D721Med (cell line): ENCODE results near the gene KLK13.

Experiments
- DNase-seq: peaks from one replicate; pipeline ENCODE4 v3.0.0; 2011; ENCODE audit warnings: low spot score; ENCODE audit not compliant: insufficient read length
- FAIRE-seq: peaks from 2 replicates; lab custom pipeline; 2011; peaks lifted over from hg19 to GRCh38; lab: Jason Lieb, UNC
- TF ChIP-seq, protein P1 (sequence below): IDR thresholded peaks from 2 replicates; pipeline ENCODE4 v1.5.1; 2012; ENCODE audit warnings: mild to moderate bottlenecking, control low read depth; ENCODE audit not compliant: insufficient read depth; ENCODE audit errors: missing control alignments

The KLK13 gene

DNA sequence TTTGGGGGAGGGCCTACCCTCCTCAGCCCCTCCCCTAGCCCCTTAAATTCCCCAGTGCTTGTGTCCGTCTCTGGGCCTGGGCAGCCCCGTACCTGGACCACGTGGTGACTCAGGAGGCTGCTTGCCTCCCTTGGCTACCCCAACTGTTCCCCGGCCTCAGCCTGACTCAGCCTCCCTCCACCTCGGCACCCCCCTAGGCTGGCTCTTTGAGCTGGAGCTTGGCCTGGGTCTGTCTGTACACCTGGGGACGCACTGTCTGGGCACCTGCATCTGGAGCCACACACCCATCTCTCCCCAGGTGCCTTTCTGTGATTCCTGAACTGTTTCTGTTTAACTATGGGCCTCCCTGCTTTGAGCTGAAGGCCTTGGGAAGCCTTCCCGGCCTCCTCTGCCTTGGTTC lies 19.6 kb upstream of the KLK13 start:
- no peak for DNase-seq
- TF ChIP-seq, protein P1, sequence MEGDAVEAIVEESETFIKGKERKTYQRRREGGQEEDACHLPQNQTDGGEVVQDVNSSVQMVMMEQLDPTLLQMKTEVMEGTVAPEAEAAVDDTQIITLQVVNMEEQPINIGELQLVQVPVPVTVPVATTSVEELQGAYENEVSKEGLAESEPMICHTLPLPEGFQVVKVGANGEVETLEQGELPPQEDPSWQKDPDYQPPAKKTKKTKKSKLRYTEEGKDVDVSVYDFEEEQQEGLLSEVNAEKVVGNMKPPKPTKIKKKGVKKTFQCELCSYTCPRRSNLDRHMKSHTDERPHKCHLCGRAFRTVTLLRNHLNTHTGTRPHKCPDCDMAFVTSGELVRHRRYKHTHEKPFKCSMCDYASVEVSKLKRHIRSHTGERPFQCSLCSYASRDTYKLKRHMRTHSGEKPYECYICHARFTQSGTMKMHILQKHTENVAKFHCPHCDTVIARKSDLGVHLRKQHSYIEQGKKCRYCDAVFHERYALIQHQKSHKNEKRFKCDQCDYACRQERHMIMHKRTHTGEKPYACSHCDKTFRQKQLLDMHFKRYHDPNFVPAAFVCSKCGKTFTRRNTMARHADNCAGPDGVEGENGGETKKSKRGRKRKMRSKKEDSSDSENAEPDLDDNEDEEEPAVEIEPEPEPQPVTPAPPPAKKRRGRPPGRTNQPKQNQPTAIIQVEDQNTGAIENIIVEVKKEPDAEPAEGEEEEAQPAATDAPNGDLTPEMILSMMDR, result no peak
- no peak for FAIRE-seq

DNA sequence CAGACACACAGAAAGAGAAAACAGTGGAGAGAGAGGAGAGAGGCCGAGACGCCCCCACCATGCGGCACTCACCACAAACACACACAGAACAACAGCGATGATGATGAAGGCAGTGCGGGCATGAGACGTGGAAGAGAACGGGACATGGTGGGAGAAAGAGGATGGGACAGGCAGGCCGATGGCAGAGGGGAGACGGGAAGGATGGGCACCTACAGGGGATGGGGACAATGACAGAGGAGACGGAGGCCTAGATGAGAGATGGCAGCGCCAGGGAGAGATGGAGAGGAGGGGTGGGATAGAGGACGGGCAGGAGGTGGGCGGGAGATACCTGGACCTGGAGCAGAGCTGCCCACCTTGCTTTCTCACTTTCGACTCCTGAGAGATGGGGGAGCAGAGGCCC lies 18.9 kb upstream of the KLK13 start:
- DNase-seq (no peak), FAIRE-seq (no peak)
- TF ChIP-seq, protein P1, result no peak

DNA sequence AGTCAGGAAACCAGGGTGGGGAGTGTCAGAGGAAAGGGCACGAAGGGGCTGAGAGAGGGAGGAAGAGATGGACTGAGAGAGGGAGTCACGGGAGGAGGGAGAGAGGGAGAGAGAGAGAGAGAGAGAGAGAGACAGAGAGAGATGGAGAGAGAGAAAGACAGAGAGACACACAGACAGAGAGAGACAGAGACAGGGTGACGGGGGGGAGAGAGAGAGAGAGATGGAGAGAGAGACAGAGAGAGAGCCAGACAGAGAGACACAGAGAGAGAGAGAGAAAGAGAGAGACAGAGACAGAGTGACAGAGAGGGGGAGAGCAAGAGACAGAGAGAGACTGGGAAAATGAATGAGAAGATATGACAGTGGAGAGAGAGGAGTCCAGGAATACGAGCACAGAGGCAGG lies 18.3 kb upstream of the KLK13 start:
- DNase-seq (no peak), FAIRE-seq (no peak)
- TF ChIP-seq, protein P1, result no peak

DNA sequence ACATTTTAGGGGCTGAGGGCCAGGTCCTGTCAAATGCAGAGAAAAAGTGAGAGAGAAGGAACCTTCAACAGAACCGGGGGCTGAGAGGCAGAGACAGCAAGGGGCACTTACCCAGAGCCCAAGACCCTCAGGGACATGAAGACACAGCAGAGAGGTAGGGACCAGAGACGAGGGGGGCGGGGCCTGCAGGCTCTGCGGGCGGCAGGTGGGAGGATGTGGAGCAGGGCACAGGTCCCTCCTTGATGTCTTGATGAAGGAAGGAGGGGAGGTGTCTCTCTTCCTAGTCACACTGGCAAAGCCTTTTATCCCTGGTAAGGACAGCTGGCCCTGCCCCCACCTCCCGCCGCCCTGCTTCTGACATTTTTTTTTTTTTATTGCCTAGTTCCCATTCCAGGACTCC lies 17.7 kb upstream of the KLK13 start, which contains the start of gene KLK14:
Gene KLK14 (minus strand): TSS at position 277 of the 400 bp plus-strand sequence. CDS start 273 bp downstream, at position 4.
- no peak for FAIRE-seq
- TF ChIP-seq, protein P1, result no peak
- no peak for DNase-seq

DNA sequence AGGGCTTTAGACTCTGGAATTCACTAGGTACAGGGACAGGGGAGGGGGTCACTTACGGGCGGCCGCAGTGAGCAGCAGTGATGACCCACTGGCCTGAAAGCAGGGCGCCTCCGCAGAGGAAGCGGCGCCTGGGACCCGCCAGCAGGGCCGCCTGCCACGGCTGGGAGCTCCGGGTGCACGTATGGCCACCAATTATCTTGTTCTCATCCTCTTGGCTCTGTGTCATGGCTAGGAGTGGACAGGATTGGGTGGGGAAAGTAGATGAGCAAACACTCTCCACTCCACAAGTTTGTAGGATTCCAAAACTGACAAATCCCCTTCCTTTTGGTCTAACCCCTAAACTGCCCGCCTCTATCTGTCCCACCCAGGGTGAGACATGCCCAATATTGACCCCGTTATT lies 16.6 kb upstream of the KLK13 start:
- no peak for FAIRE-seq
- no peak for DNase-seq
- TF ChIP-seq, protein P1, result no peak

DNA sequence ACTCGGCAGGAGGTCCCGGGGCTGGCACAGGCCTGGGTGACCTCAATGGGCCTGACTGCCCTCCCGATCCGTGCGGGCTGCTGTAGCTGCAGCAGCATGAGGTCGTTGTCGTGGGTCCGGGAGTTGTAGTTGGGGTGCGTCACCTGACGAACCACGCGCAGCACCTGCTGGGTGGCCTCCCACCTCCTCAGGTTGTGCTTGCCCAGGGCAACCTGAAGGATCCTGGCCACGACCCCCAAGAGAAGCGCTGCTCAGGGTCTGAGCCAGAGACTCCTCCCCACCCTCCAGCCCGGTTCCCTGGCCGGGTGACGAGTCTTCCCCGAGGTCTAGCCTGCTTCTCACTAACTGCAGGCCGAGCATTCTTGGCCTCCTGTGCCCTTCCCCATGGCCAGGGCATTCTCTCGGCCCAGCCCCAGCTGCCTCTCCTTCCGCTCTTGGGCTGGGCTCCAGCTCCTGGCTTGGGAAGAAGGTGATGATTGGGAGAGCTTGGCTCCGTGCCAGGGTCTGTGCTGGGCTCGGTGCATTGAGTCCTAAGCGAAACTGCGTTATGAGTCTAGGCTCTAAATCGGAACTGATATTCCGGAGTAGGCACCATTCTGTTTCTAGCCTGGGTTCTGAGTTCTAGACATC lies 14.7 kb upstream of the KLK13 start:
- FAIRE-seq, result no peak
- TF ChIP-seq, protein P1, result no peak
- DNase-seq, result no peak

DNA sequence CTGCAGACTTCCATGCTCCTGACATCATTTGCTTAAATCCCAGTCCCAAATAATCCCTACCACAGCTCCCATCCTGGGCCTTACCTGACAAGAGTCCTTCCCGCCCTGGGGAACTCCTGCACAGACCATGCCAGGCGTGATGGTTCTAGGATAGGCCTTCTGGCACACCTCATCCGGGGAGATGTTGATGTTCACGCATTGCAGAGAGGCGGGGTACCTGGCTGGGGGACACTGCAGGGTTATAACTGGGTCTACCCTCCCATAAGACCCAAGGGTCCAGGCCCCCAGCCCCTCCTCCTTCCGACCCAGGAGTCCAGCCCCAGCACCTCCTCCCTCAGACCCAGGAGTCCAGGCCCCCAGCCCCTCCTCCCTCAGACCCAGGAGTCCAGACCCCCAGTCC lies 13.8 kb upstream of the KLK13 start:
- DNase-seq (no peak), FAIRE-seq (no peak)
- TF ChIP-seq, protein P1, result no peak
